ENCODE results near the gene RPUSD1. TPM values are rescaled to one million over a fixed set of nuclear protein-coding genes. Genes with fewer than 3 reads are reported as not detected.

The RPUSD1 gene
- total RNA-seq, 1 experiment from 2014 or later, result 48.6 TPM

DNA sequence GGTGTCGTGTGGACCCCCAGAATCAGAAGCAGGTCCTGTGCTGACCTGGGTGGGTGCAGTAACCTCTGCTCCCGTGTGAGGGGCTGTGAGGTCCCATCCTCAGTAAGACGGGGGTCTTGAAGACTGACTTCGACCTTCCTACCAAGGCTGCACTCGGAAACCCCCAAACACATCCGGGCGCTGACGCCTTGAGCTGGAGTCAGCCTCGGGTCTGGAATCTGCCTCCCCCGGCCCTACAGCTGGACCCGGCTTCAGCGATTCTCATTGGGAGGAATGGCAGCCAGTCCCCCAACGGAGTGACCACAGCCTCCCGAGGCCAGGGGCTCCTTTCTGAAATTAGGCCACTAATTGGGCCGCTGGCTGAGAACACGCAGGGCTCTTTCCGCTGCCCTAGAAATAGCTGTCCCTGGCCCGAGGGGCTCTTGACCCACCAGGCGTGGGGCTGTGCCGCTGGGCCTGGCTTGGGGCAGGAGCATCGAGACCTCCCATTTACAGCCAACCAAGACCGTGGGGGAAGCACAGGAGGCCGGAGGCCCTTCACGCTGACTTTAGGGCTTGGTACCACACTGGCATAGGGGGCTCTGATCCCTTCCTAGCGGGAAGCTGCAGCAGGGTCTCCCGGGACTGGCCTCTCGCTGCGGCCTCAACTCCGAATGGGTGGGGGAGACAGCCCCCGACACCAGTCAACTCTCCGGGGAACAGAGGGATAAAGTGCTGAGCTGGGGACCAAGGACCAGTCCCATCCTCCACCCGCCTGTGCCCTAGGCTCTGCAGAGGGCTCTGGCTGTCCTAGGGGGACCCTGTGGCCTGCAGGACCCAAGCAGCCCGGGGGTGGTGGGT lies 15.0 kb upstream of the RPUSD1 start:
- Mint-ChIP-seq H3K4me1 (peaks cover 2 to 3% of the 10 kb centered on the region in 2 experiments; a peak in 1 of 4 replicates), H3K36me3 (ENCODE audit: insufficient read depth in 1 of 3, low read depth in 3 of 3) (peaks cover under 1 to 5% (median 2%) of the 10 kb centered on the region in 3 experiments; a peak in 3 of 7 replicates), H3K27me3 (ENCODE audit: low read depth) (peaks cover 70% of the 10 kb centered on the region), H3K27ac (no peak overlapping the region), H3K4me3 (no peak overlapping the region), H3K9me3 (peaks cover 0 to 3% of the 10 kb centered on the region in 2 experiments; a peak in 2 of 5 replicates)
- Histone ChIP-seq H2AK5ac (ENCODE audit: insufficient read length, low read length) (no peak overlapping the region), H3K79me2 (ENCODE audit: insufficient read depth, low read length) (no peaks in the 10 kb centered on the region), H3K4me1 (ENCODE audit: insufficient read depth, low read length) (no peaks in the 10 kb centered on the region), H3K27ac (ENCODE audit: insufficient read length, low read depth, low read length) (no peak overlapping the region), H2AFZ (ENCODE audit: low read length) (no peak overlapping the region), H2BK20ac (ENCODE audit: low read depth, low read length, poor library complexity, severe bottlenecking) (no peak overlapping the region), H3K14ac (ENCODE audit: insufficient read depth, low read length) (no peak overlapping the region; the same call in 1 of the 2 replicates), H3K23ac (ENCODE audit: insufficient read length, low read depth, low read length) (no peak overlapping the region), H3K4me2 (ENCODE audit: insufficient read depth, insufficient read length, low read length) (no peak overlapping the region), H3T11ph (ENCODE audit: low read length) (no peak overlapping the region), H3K23me2 (ENCODE audit: insufficient read length, low read depth, low read length, poor library complexity, severe bottlenecking) (peaks cover 4% of the 10 kb centered on the region), H2BK5ac (ENCODE audit: insufficient read length, low read length) (no peak overlapping the region), H2BK12ac (ENCODE audit: insufficient read length, low read depth, low read length) (no peak overlapping the region), H3K56ac (ENCODE audit: insufficient read length, low read depth, low read length) (no peak overlapping the region), H3K27me3 (ENCODE audit: insufficient read depth, low read length) (peaks cover 5% of the 10 kb centered on the region; the same call in 1 of the 2 replicates), H4K8ac (replicated peaks; ENCODE audit: insufficient read length, low read depth, low read length) (no peak overlapping the region), H3K18ac (ENCODE audit: insufficient read length, low read depth, low read length) (no peak overlapping the region), H2BK15ac (ENCODE audit: low read depth, low read length) (no peak overlapping the region), H4K5ac (ENCODE audit: insufficient read length, low read depth, low read length) (no peak overlapping the region), H4K20me1 (ENCODE audit: control insufficient read depth, insufficient read depth, insufficient read length) (no peaks in the 10 kb centered on the region), H3K9ac (ENCODE audit: extremely low read depth, insufficient read length, low read length) (no peak overlapping the region), H3K79me1 (ENCODE audit: insufficient read depth, low read depth, low read length, poor library complexity, severe bottlenecking) (no peaks in the 10 kb centered on the region), H3K9me3 (ENCODE audit: control insufficient read depth, low read depth, low read length) (no peaks in the 10 kb centered on the region), H2BK120ac (ENCODE audit: low read depth, low read length, poor library complexity, severe bottlenecking) (no peak overlapping the region), H4K91ac (ENCODE audit: insufficient read length, low read depth, low read length) (no peak overlapping the region), H3K4ac (ENCODE audit: low read depth, low read length) (no peak overlapping the region)
- TF ChIP-seq CTCF (conservative IDR thresholded peaks at IDR 0.05), result no peak
- no CpG with 5 or more reads among the region's 33 CpGs for WGBS (ENCODE audit: extremely low coverage, insufficient read length, low lambda C conversion rate)
- DNase-seq, result no peak

Measured in H9 (cell line).